HUES6 (cell line): ENCODE results near the gene JAG2.

Experiments used
- H3K27ac ChIP-seq: 2 replicates; pipeline ENCODE4 v1.7.0; 2013; ENCODE audit warnings: low read depth, mild to moderate bottlenecking, low read length, inconsistent platforms
- H3K27me3 ChIP-seq: 2 replicates; pipeline ENCODE4 v1.6.1; 2013; ENCODE audit warnings: low read length; ENCODE audit not compliant: control insufficient read depth, insufficient read depth
- H3K36me3 ChIP-seq: 2 replicates; pipeline ENCODE4 v1.6.1; 2013; ENCODE audit warnings: low read length; ENCODE audit not compliant: control insufficient read depth, insufficient read depth
- H3K4me1 ChIP-seq: 2 replicates; pipeline ENCODE4 v1.6.1; 2013; ENCODE audit warnings: low read length; ENCODE audit not compliant: control insufficient read depth, insufficient read depth
- H3K4me3 ChIP-seq: 2 replicates; pipeline ENCODE4 v1.5.1; 2013; ENCODE audit warnings: low read depth, low read length
- H3K9ac ChIP-seq: one replicate; pipeline ENCODE4 v1.6.1; 2013; ENCODE audit warnings: mild to moderate bottlenecking, low read length
- H3K9me3 ChIP-seq: 2 replicates; pipeline ENCODE4 v1.6.1; 2013; ENCODE audit warnings: low read depth, low read length; ENCODE audit not compliant: control insufficient read depth, insufficient read depth

The JAG2 gene

DNA sequence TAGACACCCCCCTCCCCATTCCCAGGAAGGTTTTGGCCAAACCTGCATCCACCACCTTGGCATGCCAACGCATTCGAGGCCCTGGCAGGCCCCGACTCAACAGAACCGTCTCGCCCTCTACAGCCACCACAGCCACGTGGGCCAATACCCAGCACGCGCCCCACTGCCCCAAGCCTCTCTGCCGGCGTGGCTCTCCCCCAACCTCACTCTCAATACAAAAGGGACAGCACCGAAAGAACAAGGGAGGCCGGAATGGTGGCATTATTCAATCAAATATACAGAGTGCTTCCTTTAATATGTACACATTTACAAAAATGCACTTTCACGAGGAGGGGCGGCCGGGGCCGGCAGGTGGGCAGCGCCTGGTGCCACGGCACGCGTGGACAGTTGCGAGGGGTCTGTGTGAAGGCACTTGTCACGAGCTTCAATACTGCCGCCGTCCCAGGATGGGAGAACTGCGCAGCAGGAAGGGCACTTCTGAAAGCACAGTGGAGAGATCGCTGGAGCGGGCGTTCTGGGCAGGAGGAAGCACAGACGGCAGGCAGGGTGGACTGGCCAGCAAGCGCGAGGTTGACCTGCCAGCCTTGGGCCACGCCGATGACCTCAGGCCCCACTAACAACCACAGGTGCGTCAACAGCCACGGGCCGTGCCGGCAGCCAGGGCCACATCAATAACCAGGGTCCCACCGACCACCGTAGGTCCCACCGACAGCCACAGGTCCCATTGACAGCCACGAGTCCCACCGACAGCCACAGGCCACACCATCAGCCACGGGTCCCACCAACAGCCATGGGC lies 26.9 kb downstream of the JAG2 start:
- H3K27me3 ChIP-seq = no peaks in the 10 kb centered on the region
- peaks cover 10% of the 10 kb centered on the region; the same call in 1 of the 2 replicates for H3K36me3 ChIP-seq
- peaks cover 15% of the 10 kb centered on the region for H3K9me3 ChIP-seq
- H3K9ac ChIP-seq = no peak overlapping the region
- no peak overlapping the region for H3K27ac ChIP-seq
- H3K4me1 ChIP-seq = no peaks in the 10 kb centered on the region
- no peak overlapping the region for H3K4me3 ChIP-seq

DNA sequence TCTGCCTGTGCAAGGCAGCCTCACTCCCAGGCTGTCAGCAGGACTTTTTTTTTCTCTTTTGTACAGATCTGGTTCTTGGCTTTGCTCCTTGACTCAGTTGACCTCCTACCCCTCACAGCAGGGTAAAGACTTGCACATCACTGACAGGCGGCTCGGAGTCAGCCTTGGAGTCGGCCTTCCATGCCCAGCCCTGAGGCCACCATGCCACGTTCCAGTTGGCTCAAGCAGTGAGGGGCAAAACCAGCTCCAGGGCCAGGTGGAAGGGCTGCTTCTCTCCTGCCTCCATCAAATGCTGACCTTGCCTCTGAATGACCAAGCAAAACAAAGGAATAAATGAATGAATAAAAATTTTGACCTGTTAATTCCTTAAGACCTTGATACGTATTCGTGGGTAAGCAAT lies 27.6 kb downstream of the JAG2 start:
- Histone ChIP-seq H3K27ac (no peak overlapping the region), H3K9ac (no peak overlapping the region), H3K4me3 (no peak overlapping the region), H3K9me3 (peaks cover 15% of the 10 kb centered on the region), H3K4me1 (no peaks in the 10 kb centered on the region), H3K36me3 (peaks cover 8% of the 10 kb centered on the region; the same call in 1 of the 2 replicates), H3K27me3 (no peaks in the 10 kb centered on the region)

DNA sequence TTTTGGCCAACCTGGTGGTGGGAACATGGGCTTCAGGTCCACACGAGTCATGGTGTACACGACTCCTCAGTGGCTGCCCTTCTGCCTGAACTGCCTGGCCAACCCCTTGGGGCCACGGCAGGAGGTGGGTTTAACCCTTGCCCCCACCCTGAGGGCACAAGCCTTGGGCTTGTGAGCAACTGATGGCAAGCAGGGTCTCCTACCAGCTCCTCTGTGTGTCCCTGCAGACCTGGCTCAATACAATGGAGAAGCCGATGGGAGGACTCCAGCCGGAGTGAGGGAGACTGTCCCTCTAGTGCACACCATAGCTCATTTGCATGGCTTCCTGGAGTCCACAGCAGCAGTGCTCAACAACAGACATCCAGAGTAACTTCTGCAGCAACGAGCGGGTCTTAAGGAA lies 28.0 kb downstream of the JAG2 start:
- Histone ChIP-seq H3K27me3 (no peaks in the 10 kb centered on the region), H3K36me3 (peaks cover 8% of the 10 kb centered on the region; the same call in 1 of the 2 replicates), H3K9ac (no peak overlapping the region), H3K27ac (no peak overlapping the region), H3K9me3 (peaks cover 15% of the 10 kb centered on the region), H3K4me3 (no peak overlapping the region), H3K4me1 (no peaks in the 10 kb centered on the region)

DNA sequence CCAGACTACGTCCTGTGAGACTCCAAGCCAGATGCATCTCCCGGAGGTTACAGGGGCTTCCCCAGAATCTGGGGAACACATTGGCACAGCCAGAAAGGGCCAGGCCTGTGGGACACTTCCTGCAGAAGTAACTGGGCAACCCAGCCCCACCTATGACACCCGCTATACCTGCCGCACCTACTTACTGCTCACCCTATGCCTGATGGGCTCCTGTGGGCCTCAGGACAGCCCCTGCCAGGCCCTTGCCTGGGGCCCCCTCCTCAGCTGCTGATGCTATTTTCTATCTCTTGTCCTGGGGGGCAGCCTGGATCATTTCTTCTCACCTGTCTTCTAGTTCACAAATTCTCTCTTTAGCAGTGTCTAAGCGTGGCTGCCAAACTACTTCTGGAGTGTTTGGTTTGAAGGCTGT lies 28.7 kb downstream of the JAG2 start:
- H3K9ac ChIP-seq = no peak overlapping the region
- H3K4me3 ChIP-seq = no peak overlapping the region
- H3K36me3 ChIP-seq = peaks cover 8% of the 10 kb centered on the region; the same call in 1 of the 2 replicates
- no peak overlapping the region for H3K27ac ChIP-seq
- H3K9me3 ChIP-seq = peaks cover 15% of the 10 kb centered on the region
- H3K27me3 ChIP-seq = no peaks in the 10 kb centered on the region
- no peaks in the 10 kb centered on the region for H3K4me1 ChIP-seq

DNA sequence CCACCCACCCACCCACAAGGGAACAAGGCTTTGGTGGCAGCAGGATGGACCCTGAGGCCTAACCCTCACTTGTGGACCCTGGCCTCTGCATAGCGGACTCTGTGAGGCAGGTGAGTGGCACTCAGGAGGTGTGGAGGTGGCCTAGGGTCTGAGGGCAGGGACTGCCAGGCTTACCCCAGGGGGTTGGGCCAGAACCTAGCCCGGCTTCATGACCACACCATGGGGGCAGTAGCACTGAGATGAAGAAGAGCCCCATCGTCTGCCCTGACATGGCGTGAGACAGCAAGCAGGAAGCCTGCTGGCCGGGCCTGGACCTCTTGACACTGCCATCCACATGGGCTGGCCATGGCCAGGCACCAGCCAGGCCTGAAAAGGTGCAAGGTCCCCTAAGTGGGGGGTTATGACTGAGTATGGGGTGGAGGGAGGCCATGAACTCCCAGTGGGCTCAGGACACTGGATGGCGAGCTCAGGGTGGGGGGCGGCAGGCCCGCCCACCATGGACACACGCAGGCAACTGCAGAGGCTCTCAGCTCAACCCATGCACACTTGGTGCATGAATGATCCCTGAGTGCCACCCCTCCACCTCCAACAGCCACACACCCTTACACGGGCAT lies 29.3 kb downstream of the JAG2 start:
- Histone ChIP-seq H3K9me3 (peaks cover 15% of the 10 kb centered on the region), H3K4me3 (no peak overlapping the region), H3K27ac (no peak overlapping the region), H3K27me3 (no peaks in the 10 kb centered on the region), H3K36me3 (peaks cover 8% of the 10 kb centered on the region; the same call in 1 of the 2 replicates), H3K9ac (no peak overlapping the region), H3K4me1 (no peaks in the 10 kb centered on the region)

DNA sequence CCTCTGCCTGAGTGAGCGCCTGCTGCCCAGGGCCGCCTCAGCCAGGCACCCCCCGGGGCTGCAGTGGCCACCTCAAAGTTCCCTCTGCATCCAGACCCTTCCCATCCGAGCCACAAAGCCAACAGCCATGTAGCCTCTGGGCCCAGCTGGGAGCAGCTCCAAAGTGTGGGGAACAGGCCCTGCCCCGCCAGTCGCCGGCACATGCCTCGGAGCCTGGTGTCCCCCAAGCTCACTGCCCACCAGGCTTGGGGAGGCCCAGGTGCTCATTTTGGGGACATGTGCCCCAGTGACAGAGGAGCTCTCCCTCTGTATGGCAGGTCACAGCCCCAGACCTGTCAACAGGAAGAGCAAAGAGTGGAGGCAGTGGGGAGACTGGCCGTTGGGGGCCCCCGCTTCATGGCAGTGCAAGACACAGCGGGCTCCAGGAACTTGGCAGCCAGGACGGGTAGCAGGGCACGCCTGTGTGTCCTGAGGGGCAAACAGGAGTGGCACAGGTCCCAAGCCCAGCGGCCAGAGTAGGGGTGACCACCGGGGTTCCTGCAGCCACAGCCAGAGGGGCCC lies 29.9 kb downstream of the JAG2 start:
- H3K4me3 ChIP-seq = no peak overlapping the region
- H3K9me3 ChIP-seq = peaks cover 15% of the 10 kb centered on the region
- no peak overlapping the region for H3K27ac ChIP-seq
- H3K36me3 ChIP-seq = peaks cover 8% of the 10 kb centered on the region; the same call in 1 of the 2 replicates
- H3K4me1 ChIP-seq = no peaks in the 10 kb centered on the region
- no peaks in the 10 kb centered on the region for H3K27me3 ChIP-seq
- no peak overlapping the region for H3K9ac ChIP-seq

DNA sequence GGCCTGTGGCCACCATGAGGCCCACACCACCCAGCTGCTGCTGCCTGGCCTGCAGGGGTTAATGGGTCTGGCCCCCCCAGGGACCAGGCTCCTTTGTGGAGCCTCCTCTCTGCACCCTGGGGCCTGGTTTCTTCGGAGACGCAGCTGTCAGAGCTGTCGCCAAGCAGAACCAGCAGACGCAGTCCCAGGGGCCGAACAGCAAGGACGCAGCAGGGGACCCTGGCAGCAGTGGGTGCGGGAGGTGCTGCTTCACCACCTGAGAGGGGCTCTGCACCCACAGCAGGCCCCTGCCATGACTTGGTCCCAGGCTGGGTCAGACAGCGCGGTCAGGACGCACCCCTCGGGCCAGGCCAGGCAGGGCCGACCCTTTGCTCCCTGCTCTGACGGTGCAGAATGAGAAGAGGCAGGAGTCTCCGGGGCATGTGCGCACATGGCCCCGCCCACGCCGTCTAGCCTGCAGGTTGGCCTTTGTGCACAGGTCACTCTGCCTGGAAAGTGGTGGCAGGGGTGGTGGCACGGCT lies 30.5 kb downstream of the JAG2 start:
- Histone ChIP-seq H3K27ac (no peak overlapping the region), H3K4me1 (no peaks in the 10 kb centered on the region), H3K4me3 (no peak overlapping the region), H3K27me3 (no peaks in the 10 kb centered on the region), H3K9ac (no peak overlapping the region), H3K9me3 (peaks cover 15% of the 10 kb centered on the region), H3K36me3 (peaks cover 8% of the 10 kb centered on the region; the same call in 1 of the 2 replicates)

DNA sequence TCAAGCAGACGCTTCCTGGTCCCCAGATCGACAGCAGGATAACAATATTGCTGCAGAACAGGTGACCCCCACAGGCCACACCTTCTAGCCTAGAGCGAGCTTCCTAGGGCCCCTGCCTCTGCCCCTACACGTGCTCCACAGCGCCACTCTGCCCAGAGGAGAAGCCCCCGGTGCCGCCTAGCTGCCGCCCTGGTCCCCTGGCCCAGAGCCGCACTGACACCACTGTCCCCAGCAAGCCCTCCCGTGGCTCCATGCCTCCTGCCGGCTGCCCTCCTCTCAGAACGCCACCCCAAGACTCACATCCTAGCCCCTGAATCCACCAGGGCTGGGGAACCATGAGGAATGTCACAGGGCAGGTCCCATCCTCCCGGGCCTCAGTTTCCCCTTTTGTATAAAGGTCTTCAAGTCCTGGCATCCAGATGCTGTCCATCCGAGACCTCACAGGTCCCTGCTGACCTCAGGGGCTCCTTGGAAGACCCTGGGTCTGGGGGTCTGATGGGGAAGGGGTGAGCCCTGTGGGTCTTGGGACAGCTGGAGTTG lies 31.0 kb downstream of the JAG2 start:
- Histone ChIP-seq H3K9me3 (peaks cover 15% of the 10 kb centered on the region), H3K27me3 (no peaks in the 10 kb centered on the region), H3K4me3 (no peak overlapping the region)

DNA sequence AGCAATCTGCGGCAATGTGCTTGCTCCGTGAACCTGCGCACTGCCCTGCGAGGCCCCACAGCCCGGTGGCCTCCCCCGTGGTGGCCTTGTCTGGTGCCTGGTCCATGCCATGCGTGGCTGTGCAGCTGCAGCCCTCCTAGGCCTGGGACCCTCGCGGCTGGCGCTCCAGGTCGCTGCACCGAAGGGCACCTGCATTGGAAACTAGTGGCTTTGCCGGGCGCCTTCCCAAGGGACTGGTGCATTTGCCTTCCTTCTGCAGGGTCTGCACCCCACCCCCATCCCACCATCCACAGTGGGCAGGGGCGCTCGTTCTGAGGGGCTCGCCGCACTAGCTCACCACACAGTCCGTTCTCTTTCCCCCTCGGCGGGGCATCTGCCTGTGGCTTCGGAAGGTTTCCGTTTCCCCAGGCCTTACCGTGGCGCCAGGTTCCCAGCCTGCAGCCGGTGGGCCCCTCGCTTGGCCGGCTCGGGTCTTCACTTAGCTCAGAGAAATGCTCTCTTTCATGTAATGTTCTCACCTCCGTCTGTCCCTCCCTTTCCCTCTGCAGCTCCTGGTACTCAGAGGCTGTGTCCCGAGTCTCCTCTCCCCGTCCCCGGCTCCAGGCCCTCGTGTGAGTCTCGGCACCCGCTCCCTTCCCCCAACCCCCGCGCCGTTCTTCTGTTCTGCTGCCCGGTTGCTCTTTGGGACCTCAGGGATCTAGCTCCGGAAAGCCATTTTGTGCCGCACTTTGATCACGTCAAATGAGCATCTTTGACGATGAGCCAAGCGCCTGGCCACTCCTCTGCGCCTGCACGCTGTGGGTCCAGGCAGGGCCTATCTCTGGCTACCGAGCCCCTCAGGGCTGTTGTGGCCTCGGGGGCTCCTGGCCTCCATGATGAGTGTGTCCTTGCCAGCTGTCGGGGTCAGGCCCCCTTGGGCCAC lies 31.9 kb downstream of the JAG2 start:
- Histone ChIP-seq H3K4me3 (no peak overlapping the region), H3K36me3 (0 out of 2 replicates have a peak, but pooled peaks cover under 1% of the 10 kb centered on the region), H3K27me3 (no peaks in the 10 kb centered on the region), H3K4me1 (no peaks in the 10 kb centered on the region), H3K9me3 (peaks cover 15% of the 10 kb centered on the region), H3K9ac (no peak overlapping the region), H3K27ac (no peak overlapping the region)

More for the DNA sequence above, 31.0 kb downstream of the JAG2 start:
- Histone ChIP-seq H3K9ac (no peak overlapping the region), H3K4me1 (no peaks in the 10 kb centered on the region), H3K27ac (no peak overlapping the region), H3K36me3 (peaks cover 8% of the 10 kb centered on the region; the same call in 1 of the 2 replicates)

DNA sequence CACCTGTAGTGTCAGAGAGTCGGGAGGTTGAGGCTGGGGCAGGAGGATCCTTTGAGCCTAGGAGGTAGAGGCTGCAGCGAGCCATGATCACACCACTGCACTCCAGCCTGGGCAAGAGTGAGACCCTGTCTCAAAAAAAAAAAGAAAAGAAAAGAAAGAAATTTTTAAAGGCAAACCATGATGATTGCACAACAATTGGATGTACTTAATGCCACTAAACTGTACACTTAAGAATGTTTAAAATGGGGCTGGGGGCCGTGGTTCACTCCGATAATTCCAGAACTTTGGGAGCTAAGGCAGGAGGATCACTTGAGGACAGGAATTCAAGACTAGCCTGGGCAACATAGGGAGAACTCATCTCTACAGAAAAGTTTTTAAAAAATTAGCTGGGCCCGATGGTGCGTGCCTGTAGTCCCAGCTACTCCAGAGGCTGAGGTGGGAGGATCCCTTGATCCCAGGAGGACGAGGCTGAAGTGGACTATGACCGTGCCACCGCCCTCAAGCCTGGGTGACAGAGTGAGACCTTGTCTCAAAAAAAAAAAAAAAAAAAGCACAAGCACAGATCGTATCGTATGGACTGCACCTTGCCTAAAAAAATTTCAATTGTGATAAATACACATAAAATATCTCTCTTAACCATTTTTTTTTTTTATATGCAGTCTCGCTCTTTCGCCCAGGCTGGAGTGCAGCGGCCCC lies 32.7 kb downstream of the JAG2 start:
- Histone ChIP-seq H3K4me1 (no peaks in the 10 kb centered on the region), H3K27ac (no peak overlapping the region), H3K4me3 (no peak overlapping the region), H3K27me3 (no peaks in the 10 kb centered on the region), H3K9me3 (peaks cover 18% of the 10 kb centered on the region), H3K9ac (no peak overlapping the region), H3K36me3 (no peaks in the 10 kb centered on the region)
